HG03520 (cell line): ENCODE measurements around the gene MAEA.
"Not testable (repeated sequence)": the region's sequence is repeated elsewhere in the genome, so short reads cannot be mapped to it uniquely, and the experiment has no call there.

Experiments used
- ATAC-seq: cut with Tn5 transposase; IDR thresholded peaks from one replicate; pipeline ENCODE4 v1.9.1; 2021; ENCODE audit warnings: mild to moderate bottlenecking, moderate library complexity; ENCODE audit not compliant: unreplicated experiment

MAEA gene

DNA sequence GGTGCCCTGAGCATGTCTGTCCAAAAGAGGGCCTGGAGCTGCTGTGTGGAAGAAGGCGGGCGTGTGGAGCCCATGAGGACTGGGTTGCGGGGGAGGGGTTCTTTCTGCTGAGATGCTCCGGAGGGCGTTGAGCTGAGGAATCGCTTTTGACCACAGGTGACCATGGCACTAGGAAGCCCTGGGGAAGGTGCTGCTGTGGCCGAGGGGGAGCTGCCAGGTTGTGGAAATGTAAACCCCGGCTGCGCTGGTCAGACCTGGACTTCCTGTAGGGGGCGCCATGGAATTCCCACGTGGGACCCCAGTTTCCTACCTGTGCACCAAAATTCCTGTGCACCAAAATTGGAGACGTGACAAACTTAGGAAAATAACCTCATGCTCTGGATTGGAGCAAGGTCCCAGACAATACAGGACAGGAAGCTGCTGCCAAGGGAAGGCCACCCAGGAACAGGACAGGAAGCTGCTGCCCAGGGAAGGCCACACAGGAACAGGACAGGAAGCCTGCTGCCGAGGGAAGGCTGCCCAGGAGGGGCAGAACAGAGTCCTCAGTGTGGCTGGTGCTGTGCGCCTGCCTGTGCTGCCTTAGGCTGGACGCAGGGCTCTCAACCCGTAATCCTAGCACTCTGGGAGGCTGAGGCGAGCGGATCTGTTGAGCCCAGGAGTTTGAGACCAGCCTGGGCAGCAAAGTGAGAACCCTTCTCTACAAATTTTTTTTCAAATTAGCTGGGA is 29.0 kb downstream of the MAEA start:
- ATAC-seq, result no peak

DNA sequence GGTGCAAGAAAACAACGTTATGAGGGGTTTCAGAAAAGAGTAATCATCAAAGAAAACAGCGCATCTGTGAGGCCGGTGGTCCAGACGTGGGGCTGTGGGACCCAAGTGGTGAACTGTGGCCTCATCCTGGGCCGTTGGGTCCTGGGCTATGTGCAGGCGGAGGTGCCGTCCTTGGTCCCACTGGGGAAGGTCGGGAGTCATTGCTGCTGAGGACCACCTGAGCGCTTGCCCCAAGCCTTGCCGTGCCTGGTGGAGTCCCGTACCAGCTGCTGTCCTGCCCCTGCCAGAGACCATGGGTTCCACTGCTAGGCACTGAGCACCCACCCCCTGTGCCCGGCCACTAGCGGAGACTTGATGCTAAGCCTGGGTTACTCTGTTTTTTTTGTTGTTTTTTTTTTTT is 31.8 kb downstream of the MAEA start:
- no peak for ATAC-seq

DNA sequence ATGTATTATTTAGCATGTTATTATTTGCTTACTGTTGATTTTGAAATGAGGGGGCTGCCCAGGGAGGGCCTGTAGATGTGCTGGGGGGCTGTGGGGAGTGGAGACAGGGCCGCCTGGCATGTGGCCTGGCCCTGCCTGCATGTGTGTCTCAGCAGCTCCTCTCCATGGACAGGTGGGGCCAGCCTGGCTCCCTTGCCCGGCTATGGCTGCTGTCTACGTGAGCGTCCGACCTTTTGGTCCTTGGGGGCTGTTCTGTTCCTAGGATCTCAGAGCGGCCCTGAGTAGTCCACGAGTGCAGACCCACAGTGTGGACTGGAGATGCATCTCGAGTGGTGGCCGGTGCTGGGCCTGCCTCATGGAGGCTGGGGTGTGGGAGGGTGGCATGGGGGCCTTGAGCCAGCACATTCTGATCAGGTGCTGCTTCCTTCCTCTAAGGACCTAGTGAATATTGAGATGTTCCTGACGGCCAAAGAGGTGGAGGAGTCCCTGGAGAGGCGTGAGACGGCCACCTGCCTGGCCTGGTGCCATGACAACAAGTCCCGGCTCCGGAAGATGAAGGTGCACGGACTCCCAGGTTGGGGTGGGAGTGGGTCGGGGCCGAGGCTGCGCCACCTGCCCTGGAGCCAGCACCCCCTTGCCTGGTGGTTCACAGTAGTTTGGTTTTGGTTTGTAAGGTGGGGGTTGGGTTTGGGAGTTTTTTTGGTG is 32.4 kb downstream of the MAEA start:
- no peak for ATAC-seq

DNA sequence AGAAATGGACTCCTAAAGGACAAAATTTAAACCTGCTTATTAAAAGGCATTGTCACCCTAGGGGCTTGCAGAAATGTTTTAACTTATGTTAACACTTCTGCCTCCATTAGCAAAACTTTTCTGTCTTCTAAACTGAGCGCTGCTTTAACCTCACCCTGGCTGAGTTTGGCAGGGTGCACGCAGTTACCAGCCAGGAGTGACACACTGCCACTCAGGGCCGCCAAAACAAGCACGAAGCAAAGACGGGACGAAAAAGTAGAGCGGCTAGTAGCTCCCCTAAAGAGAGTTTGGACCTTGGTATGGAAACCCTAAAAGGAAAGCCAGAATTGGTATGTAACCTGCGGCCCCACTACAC is 33.6 kb downstream of the MAEA start:
- ATAC-seq, result no peak

DNA sequence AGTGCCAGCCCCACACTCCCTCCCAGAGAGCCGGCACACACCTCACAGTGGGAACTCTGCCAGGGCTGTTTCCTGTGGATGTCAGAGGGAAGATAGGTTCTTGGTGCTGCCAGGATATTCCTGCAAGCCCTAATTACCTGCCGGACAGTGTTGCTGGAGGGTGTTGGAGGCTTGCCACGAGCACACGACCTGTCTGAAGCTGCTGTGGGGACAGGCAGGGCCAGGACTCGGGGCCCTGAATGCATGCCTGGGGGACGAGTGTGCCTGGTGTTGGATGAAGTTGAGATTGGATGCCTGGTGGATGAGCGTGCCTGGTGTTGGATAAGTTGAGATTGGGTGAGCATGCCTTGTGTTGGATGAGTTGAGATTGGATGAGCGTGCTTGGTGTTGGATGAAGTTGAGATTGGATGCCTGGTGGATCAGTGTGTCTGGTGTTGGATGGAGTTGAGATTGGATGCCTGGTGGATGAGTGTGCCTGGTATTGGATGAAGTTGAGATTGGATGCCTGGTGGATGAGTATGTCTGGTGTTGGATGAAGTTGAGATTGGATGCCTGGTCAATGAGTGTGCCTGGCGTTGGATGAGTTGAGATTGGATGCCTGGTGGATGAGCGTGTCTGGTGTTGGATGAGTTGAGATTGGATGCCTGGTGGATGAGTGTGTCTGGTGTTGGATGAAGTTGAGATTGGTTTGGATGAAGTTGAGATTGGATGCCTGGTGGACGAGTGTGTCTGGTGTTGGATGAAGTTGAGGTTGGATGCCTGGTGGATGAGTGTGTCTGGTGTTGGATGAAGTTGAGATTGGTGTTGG is 34.1 kb downstream of the MAEA start:
- no peak for ATAC-seq

DNA sequence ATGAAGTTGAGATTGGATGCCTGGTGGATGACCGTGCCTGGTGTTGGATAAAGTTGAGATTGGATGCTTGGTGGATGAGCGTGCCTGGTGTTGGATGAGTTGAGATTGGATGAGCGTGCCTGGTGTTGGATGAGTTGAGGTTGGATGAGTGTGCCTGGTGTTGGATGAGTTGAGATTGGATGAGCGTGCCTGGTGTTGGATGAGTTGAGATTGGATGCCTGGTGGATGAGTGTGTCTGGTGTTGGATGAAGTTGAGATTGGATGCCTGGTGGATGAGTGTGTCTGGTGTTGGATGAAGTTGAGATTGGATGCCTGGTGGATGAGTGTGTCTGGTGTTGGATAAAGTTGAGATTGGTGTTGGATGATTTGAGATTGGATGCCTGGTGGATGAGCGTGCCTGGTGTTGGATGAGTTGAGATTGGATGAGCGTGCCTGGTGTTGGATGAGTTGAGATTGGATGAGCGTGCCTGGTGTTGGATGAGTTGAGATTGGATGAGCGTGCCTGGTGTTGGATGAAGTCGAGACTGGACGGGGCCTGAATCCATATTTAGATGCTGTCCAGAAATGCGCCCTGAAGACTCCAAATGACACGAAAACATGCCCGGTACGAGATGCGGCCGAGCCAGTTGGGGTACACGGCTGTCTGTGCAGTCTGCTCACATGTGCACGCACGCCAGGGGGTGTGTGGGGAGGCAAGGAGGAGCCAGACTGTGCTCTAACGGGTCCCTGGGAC is 34.9 kb downstream of the MAEA start:
- not testable (repeated sequence) for ATAC-seq

DNA sequence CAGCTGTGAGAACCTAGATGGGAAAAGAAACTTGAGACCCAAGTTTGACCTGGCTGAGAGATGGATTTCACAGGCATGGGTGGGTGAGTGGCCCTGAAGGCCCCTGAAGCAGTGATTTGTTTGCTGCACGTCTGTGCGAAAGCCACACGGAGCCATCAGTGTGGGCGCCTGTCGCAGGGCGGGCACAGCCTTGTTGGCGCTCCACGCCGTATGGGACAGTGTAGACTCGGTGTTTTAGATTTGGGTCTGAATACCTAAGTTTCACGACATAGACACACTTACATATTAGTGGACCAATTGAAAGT is 35.4 kb downstream of the MAEA start:
- no peak for ATAC-seq

DNA sequence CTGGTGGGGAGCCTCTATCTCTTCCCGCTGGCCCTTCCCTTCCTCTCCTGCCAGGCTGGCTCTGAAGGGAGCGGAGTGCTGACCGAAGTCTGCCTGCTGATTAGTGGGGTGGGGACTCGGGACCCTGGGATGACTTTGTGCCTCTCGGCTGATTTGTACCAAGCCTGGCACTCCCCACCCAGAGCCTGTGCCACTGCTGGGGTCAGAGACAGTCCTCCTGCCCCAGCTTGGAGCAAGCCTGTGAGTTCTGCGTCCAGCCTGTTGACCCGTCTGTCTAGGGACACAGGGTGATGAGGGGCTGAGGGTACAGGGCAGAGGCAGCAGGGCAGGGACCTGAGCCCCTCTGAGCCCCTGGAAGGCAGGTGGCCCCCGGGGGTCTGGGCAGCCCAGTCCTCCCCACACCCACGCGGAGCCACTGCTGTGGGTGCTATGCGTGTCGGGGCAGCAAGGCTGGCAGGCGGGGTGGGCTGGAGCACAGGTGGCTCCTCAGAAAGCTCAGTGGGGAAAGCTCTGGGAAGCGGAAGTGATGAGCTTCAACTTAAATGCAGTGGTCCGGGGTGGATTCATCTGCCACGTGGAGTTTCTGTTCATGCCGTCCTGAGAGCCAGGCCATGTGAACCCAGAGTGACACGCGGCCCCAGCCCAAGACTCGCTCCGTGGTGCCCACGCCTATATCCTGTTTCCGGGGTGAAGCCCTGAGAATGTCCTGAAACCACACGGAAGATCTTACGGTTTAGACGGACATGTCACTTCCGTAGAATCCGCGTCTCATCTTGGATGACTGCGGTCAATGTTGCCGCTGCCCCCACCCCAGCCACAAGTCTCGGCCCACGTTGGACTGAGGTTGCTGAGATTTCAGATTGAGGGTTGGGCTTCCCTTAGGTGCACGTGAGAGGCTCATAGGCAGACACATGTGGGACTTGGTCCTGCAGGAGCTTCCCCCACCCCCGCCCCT is 36.3 kb downstream of the MAEA start:
- ATAC-seq, result no peak

DNA sequence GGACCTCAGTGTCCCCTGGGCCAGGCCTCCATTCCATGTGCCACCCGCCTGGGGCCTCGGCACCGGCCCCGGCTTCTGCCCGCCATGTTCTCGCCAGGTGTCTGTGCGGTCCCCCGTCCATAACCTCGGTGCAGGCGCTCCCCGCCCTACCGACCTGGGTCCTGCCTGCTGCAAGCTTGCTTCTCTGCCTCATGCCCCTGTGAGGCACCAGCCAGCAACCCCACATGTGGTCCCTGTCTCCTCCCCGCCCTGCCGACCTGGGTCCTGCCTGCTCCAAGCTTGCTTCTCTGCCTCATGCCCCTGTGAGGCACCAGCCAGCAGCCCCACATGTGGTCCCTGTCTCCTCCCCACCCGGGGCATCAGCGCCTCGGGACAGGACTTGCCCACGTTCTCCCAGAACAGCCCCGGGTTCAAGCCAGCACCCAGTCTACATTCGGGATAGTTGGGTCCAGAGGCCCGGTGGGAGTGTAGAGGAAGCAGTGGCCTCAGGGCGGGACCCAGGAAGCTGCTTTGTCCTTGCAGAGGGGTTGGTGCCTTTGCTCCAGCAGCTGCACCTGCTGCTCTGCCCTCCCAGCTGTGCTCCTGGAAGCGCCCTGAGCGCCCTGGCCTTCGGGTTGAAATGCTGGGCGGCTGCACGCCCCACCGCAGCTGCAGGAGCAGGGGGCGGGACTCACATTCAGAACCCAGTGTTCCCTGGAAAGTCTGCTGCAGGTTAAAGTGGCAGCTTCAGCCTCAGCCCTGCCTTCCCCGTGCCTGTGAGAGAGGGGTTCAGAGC is 37.2 kb downstream of the MAEA start:
- ATAC-seq, result no peak

DNA sequence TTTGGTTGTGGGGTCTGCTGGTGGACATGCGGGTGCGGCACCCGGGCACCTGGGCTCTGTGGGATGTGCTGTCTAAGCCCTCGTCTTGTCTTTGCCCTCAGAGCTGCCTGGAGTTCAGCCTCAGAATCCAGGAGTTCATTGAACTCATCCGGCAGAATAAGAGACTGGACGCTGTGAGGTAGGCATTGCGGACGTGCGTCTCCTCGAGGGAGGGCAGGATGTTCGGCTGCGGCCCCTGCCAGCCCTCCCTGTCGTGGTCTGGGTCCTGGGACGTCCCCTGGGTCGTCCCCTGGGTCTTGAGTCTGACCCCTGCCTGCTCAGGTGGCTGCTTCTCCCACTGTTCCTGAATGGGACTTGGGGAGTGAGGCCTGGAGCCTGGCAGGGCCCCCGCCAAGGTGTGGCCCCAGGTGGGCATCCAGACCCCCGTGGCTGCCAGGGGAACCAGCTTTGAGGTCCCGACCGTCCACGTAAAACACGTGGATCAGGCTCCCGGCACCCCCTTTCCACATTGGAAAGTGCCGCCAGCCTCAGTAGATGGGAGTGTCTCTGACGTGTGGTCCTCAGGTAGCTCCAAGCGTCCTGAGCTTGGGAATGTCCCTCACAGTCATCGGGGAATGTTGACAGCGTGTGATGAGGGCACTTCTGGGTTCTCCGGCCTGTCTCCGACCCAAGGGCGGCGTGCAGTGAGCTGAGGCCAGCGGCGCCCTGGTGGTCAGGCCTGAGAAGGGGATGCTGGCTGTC is 38.0 kb downstream of the MAEA start:
- ATAC-seq, result no peak

DNA sequence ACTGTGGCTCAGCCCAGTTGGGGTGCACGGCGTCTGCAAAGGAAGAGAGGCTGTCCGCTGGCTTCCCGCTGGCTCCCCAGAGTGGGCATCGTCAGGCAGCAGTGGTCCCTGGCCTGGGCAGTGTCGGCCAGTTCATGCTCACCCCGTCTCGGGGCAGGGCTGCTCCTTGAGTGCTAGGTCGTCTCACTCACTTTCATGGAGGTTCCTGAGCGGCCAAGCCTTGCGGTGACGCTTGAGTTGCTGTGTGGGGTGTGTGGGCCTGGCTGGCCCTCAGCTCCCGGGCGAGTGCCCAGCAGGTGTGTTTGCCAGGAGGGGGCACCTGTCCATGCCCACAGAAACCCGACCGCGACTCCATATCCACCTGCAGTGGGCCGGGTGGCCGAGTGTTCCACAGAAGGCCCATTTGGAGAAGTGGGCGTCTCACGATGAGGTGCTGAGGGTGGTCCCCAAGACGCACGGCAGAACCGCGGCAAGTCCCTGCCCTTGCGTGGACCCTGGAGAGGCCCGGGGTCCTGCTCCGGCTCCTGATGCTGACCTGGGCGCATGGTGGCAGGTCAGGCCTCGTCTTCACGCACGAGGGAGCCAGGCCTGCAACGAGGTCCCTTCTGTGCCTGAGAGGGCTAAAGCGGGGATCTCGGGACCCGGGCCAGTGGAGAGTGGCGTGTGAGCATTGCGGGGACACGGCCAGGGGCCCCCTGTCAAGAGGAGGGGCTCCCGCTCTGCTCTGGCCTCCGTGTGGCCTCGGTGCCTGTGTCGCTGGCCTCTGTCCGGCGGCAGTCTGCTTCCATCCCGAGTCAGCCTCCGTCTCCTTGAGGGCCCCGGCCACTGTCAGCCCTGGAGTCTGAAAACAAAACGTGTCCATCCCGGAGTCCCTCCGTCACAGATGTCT is 38.8 kb downstream of the MAEA start:
- ATAC-seq, result no peak

DNA sequence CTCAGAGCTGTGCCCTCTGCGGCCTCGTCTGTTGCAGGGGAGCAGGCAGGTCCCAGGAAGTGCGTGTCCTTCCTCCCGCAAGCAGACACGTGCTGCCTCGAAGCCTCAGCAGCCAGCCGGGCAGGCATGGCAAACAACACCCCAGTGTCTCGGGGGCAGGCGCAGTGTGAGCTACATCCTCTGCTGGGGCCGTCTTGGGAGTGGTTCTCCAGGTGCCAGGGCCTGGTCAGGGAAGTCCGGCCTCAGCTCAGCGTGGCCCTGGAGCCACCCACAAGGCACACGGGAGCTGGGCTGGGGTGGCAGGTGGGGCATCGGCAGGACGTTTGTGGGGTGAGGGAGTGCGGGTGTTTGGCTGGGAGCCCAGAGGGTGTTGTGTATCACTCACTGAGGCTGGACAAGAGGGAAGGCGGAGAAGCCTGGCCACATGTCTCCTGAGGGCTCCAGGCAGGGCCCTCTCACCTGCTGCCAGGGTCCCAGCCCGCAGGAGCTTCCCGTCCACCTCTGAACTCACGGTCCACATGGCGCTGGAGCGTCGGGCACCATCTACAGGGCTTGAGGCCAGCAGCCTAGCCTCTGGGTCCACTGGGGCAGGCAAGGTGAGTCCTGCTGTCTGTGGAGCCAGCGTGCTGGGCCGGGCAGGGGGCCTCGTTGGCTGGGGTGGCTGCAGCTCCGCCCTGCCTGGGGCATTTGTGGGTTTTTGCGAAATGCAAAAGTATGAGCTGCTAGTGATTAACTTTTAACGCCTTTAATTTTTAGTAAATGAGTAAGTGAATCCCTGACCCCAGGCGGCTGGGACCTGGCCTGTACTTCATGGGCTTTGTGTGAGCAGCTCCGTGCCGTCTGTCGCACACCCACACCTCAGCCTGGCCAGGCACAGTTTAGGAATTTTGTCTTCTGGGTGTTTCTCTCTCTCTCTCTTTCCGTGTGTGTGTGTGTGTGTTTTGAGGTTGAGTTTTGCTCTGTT is 40.0 kb downstream of the MAEA start:
- no peak for ATAC-seq

DNA sequence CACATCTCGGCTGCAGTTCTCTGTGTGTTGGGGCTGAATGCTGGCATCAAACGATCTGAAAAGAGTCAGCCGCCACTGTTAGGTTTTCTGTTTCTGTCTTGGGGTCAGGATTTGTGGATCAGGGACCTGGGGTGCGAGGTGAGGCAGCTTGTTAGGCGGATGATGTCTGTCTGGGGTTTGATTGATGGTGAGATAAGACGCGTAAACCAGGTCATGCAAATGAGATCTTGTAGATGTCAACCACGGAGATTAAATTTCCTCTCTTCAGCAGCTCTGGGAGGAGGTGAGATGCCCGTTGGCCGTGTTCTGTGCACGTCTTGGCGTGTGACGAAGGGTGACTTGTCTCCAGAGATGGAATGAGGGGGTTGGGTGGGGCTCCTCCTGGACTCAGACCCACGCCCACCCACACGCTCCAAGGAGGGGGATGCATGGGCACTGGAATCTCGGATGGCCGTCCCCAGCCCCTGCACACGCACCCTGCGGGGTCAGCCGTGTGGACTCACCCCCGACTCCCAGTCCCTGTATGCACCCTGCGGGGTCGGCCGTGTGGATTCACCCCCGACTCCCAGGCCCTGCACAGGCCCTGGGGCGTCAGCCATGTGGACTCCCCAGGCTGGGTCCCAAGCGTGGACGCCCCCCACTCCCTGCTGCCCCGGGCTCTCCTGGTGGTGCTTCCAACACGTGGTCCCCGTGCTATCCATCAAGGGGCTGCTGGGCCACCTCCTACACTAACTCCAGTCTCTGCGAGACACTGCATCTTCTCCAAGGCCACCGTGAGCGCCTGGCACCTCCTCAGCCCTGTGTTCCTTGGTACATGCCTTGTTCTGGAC is 41.3 kb downstream of the MAEA start:
- no peak for ATAC-seq

DNA sequence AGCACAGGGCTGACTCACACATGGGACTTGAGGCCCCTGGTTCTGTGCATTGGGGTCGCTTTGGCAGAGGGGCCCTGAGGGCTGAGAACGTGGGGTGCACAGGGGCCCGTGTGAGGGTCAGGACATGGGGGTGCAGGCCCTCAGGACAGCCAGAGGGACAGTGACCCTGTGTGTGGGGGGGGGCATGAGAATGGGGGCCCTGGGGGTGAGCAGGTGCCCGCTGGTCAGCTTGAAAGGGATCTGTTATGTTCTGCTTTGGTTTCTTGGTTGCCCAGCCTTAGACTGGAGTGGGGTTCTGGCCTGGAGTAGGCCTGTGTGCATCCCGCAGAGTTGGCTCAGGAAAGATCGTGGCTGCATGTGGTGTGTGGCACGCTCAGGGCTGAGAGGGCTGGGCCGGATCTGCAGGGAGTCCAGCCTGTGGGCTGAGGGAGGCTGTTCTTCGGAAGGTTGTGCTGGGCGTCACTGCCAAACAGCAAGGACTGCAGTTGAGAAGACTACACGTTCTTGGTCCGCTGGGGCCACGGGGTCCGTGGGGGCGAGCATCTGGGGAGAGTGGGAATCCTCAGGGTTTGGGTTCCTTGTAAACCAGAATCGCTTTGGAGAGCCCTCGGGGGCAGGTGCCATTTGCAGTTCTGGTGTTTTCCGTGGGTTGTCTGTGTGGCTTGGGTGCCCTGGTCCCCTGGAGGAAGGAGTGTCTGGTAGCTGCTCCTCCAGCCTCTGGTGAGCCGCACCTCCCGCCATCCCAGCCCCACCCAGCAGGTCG is 42.1 kb downstream of the MAEA start:
- ATAC-seq, result no peak

DNA sequence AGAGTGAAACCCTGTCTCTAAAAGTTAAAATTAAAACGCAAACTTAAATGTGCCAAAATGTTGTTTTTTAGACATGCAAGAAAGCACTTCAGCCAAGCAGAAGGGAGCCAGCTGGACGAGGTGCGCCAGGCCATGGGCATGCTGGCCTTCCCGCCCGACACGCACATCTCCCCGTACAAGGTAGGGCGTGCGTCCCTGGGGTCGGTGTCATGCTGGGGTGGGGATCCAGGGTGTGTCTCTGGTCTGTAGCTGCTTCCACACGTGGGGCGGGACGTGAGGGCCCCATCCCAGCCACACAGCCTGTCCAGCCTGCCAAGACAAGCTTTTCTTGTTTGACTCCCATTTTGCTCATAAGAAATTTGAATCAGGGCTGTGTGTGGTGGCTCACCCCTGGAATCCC is 43.0 kb downstream of the MAEA start:
- no peak for ATAC-seq
